Activated T-helper 1 cell treated with anti-CD3 and anti-CD28 coated beads, Interleukin-12 subunit alpha, Interleukin-12 subunit beta, Interleukin-2, Interleukin-4 antibody, amounts not matched to agents 30 ng/mL and 10 ng/mL and 1 ng/mL, durations not matched to agents 14 hours and 24 hours and 36 hours (primary cell): ENCODE measurements around the gene CPZ. TPM values are rescaled to one million over a fixed set of nuclear protein-coding genes. Genes with fewer than 3 reads are reported as not detected.

Source experiments
- DNase-seq: peaks from one replicate; pipeline ENCODE4 v3.0.0; 2021; ENCODE audit warnings: low spot score
- H3K27ac Mint-ChIP-seq: one replicate; pipeline ENCODE4 v1.8.0; 2021; ENCODE audit warnings: mild to moderate bottlenecking, mixed read lengths
- H3K27me3 Mint-ChIP-seq: one replicate; pipeline ENCODE4 v1.8.0; 2022; ENCODE audit warnings: mild to moderate bottlenecking, moderate library complexity, mixed read lengths; ENCODE audit not compliant: insufficient read depth
- H3K36me3 Mint-ChIP-seq: one replicate; pipeline ENCODE4 v1.8.0; 2021; ENCODE audit warnings: low read depth, mixed read lengths
- H3K4me1 Mint-ChIP-seq: one replicate; pipeline ENCODE4 v1.8.0; 2021; ENCODE audit warnings: low read depth, mixed read lengths
- H3K4me3 Mint-ChIP-seq: one replicate; pipeline ENCODE4 v1.8.0; 2021; ENCODE audit warnings: mild to moderate bottlenecking, moderate library complexity, mixed read lengths
- H3K9me3 Mint-ChIP-seq: one replicate; pipeline ENCODE4 v1.8.0; 2021; ENCODE audit warnings: mixed read lengths
- intact Hi-C: fragments of 100-400 bp; cut with micrococcal nuclease; formaldehyde crosslinking; loops from one replicate; pipeline ENCODE4 v1.15.1; 2024
- total RNA-seq: library from RNA; stranded (reverse); gene quantifications from 2 replicates; pipeline ENCODE4 v1.2.3, GENCODE V29; 2022

Gene CPZ
- total RNA-seq, 1 donor from 2014 or later = not detected

GRCh38 chr4:8640816-8641215 lies 48.3 kb downstream of the CPZ start:
- DNase-seq = no peak
- no peak overlapping the region for H3K27ac Mint-ChIP-seq
- no peaks in the 10 kb centered on the region for H3K4me1 Mint-ChIP-seq
- intact Hi-C loops = no loop called here
- no peak overlapping the region for H3K4me3 Mint-ChIP-seq
- H3K9me3 Mint-ChIP-seq = no peaks in the 10 kb centered on the region
- no peaks in the 10 kb centered on the region for H3K27me3 Mint-ChIP-seq
- H3K36me3 Mint-ChIP-seq = no peaks in the 10 kb centered on the region

- Mint-ChIP-seq H3K27ac (no peak overlapping the region), H3K36me3 (no peaks in the 10 kb centered on the region), H3K9me3 (no peaks in the 10 kb centered on the region), H3K4me1 (no peaks in the 10 kb centered on the region), H3K27me3 (no peaks in the 10 kb centered on the region), H3K4me3 (no peak overlapping the region)
- intact Hi-C loops = no loop called here
- DNase-seq = no peak
Measured at GRCh38 chr4:8641256-8641655, 48.7 kb downstream of the CPZ start.

- H3K36me3 Mint-ChIP-seq = no peaks in the 10 kb centered on the region
- no peak overlapping the region for H3K4me3 Mint-ChIP-seq
- no peak overlapping the region for H3K27ac Mint-ChIP-seq
- intact Hi-C loops = no loop called here
- no peak for DNase-seq
- H3K27me3 Mint-ChIP-seq = no peaks in the 10 kb centered on the region
- H3K4me1 Mint-ChIP-seq = no peaks in the 10 kb centered on the region
- no peaks in the 10 kb centered on the region for H3K9me3 Mint-ChIP-seq
Measured at GRCh38 chr4:8641931-8642650, 49.5 kb downstream of the CPZ start.

- Mint-ChIP-seq H3K9me3 (no peaks in the 10 kb centered on the region), H3K27me3 (no peaks in the 10 kb centered on the region), H3K4me3 (no peak overlapping the region), H3K4me1 (no peaks in the 10 kb centered on the region), H3K36me3 (no peaks in the 10 kb centered on the region), H3K27ac (no peak overlapping the region)
- no peak for DNase-seq
- intact Hi-C loops = no loop called here
Measured at GRCh38 chr4:8642651-8643321, 50.2 kb downstream of the CPZ start.

- DNase-seq = no peak
- intact Hi-C loops = no loop called here
- H3K4me3 Mint-ChIP-seq = no peak overlapping the region
- H3K27ac Mint-ChIP-seq = no peak overlapping the region
- no peaks in the 10 kb centered on the region for H3K4me1 Mint-ChIP-seq
- H3K27me3 Mint-ChIP-seq = no peaks in the 10 kb centered on the region
- H3K9me3 Mint-ChIP-seq = no peaks in the 10 kb centered on the region
- H3K36me3 Mint-ChIP-seq = no peaks in the 10 kb centered on the region
Measured at GRCh38 chr4:8643441-8643840, 50.9 kb downstream of the CPZ start.

GRCh38 chr4:8643986-8644385 lies 51.4 kb downstream of the CPZ start:
- Mint-ChIP-seq H3K4me1 (no peaks in the 10 kb centered on the region), H3K27me3 (no peaks in the 10 kb centered on the region), H3K27ac (no peak overlapping the region), H3K4me3 (no peak overlapping the region), H3K9me3 (no peaks in the 10 kb centered on the region), H3K36me3 (no peaks in the 10 kb centered on the region)
- intact Hi-C loops = no loop called here
- no peak for DNase-seq

GRCh38 chr4:8644461-8644891 lies 51.9 kb downstream of the CPZ start:
- Mint-ChIP-seq H3K4me1 (no peaks in the 10 kb centered on the region), H3K4me3 (no peak overlapping the region), H3K9me3 (no peaks in the 10 kb centered on the region), H3K27ac (no peak overlapping the region), H3K36me3 (no peaks in the 10 kb centered on the region), H3K27me3 (no peaks in the 10 kb centered on the region)
- intact Hi-C loops = no loop called here
- DNase-seq = no peak

GRCh38 chr4:8644966-8645752 lies 52.6 kb downstream of the CPZ start:
- no peaks in the 10 kb centered on the region for H3K9me3 Mint-ChIP-seq
- intact Hi-C loops = no loop called here

GRCh38 chr4:8645753-8646124 lies 53.2 kb downstream of the CPZ start:
- Mint-ChIP-seq H3K27me3 (no peaks in the 10 kb centered on the region), H3K36me3 (no peaks in the 10 kb centered on the region), H3K27ac (no peak overlapping the region), H3K9me3 (no peaks in the 10 kb centered on the region), H3K4me1 (no peaks in the 10 kb centered on the region), H3K4me3 (no peak overlapping the region)
- intact Hi-C loops = no loop called here
- DNase-seq = no peak

More at GRCh38 chr4:8644966-8645752, 52.6 kb downstream of the CPZ start:
- Mint-ChIP-seq H3K4me3 (no peak overlapping the region), H3K27ac (no peak overlapping the region), H3K4me1 (no peaks in the 10 kb centered on the region), H3K27me3 (no peaks in the 10 kb centered on the region), H3K36me3 (no peaks in the 10 kb centered on the region)
- DNase-seq = no peak

GRCh38 chr4:8646296-8647093 lies 53.9 kb downstream of the CPZ start:
- Mint-ChIP-seq H3K36me3 (no peaks in the 10 kb centered on the region), H3K27ac (no peak overlapping the region), H3K9me3 (no peaks in the 10 kb centered on the region), H3K4me1 (no peaks in the 10 kb centered on the region), H3K4me3 (no peak overlapping the region), H3K27me3 (no peaks in the 10 kb centered on the region)
- DNase-seq = no peak
- intact Hi-C loops = no loop called here

- no peak for DNase-seq
- Mint-ChIP-seq H3K4me3 (no peak overlapping the region), H3K27me3 (no peaks in the 10 kb centered on the region), H3K27ac (no peak overlapping the region), H3K36me3 (no peaks in the 10 kb centered on the region), H3K9me3 (no peaks in the 10 kb centered on the region), H3K4me1 (no peaks in the 10 kb centered on the region)
- intact Hi-C loops = no loop called here
Measured at GRCh38 chr4:8647094-8647570, 54.6 kb downstream of the CPZ start.

GRCh38 chr4:8647626-8648025 lies 55.1 kb downstream of the CPZ start:
- no peaks in the 10 kb centered on the region for H3K9me3 Mint-ChIP-seq
- intact Hi-C loops = no loop called here
- H3K36me3 Mint-ChIP-seq = no peaks in the 10 kb centered on the region
- H3K27me3 Mint-ChIP-seq = no peaks in the 10 kb centered on the region
- no peak overlapping the region for H3K27ac Mint-ChIP-seq
- DNase-seq = no peak
- H3K4me3 Mint-ChIP-seq = no peak overlapping the region
- no peaks in the 10 kb centered on the region for H3K4me1 Mint-ChIP-seq
